K562 (cell line): ENCODE data around the gene FUNDC2. TPM values are rescaled to one million over a fixed set of nuclear protein-coding genes. Genes with fewer than 3 reads are reported as not detected.

Experiments
- ATAC-seq: fragments of 200-7000 bp; cut with Tn5 transposase; 3 replicates; pipeline ENCODE4 v1.9.1; 2020; ENCODE audit warnings: moderate library complexity
- BruUV-seq: library from RNA; stranded (reverse); fragments of 400-500 nt; replicated peaks from 2 replicates; lab custom pipeline; 2021; lab: Mats Ljungman, UMichigan
- CTCF ChIA-PET: fragments of 300-600 bp; formaldehyde crosslinking; extraction: SDS; loops from one replicate; lab custom pipeline; 2021; ENCODE audit warnings: low intra/inter-chr PET ratio; lab: Yijun Ruan, JAX
- POLR2A ChIA-PET: fragments of 300-600, 350-650 bp; sonication (Branson Sonifier 250); formaldehyde crosslinking; extraction: SDS; loops from one replicate; lab custom pipeline; 2021; ENCODE audit warnings: antibody characterized with exemption, inconsistent platforms; lab: Yijun Ruan, JAX
- DNase-seq, 4 experiments: peaks; one replicate each; pipeline versions ENCODE4 v3.0.0 to v3.0.0-alpha.2; 2011 to 2018; ENCODE audit warnings: low spot score in 3 of 4, mixed read lengths in 3 of 4; ENCODE audit errors: extremely low read depth in 1 of 4
- FAIRE-seq: peaks from 2 replicates; lab custom pipeline; 2011; peaks lifted over from hg19 to GRCh38; lab: Jason Lieb, UNC
- H2AFZ ChIP-seq: 2 replicates; pipeline ENCODE4 v1.6.0; 2011; ENCODE audit warnings: low read depth, low read length, control low read depth, inconsistent platforms
- H3K27ac ChIP-seq: fragments of 200-600 bp; 3 replicates; pipeline ENCODE4 v1.8.0; 2011; ENCODE audit warnings: low read depth, mild to moderate bottlenecking, control low read depth, inconsistent platforms, low read length, moderate library complexity, mixed read lengths; ENCODE audit errors: extremely low read depth
- H3K27me3 ChIP-seq, 2 experiments: fragments of 300-600 bp in 1 of 2; 2 replicates in 1 of 2; 3 replicates in 1 of 2; pipeline versions ENCODE4 v1.6.0 to v1.8.0; 2011; ENCODE audit warnings: inconsistent platforms in 2 of 2, low read length in 2 of 2, mild to moderate bottlenecking in 1 of 2, mixed read lengths in 1 of 2, moderate library complexity in 1 of 2; ENCODE audit not compliant: control insufficient read depth in 2 of 2, insufficient read depth in 2 of 2
- H3K36me3 ChIP-seq: fragments of 300-600 bp; 3 replicates; pipeline ENCODE4 v1.8.0; 2011; ENCODE audit warnings: mild to moderate bottlenecking, low read length, inconsistent platforms; ENCODE audit not compliant: control insufficient read depth, insufficient read depth
- H3K4me1 ChIP-seq, 2 experiments: fragments of 200-600 bp in 1 of 2; replicated peaks in 1 of 2; 2 replicates in 1 of 2; 3 replicates in 1 of 2; pipeline versions ENCODE4 v1.5.1 to v1.8.0; 2011; ENCODE audit warnings: inconsistent platforms in 2 of 2, low read length in 2 of 2, mild to moderate bottlenecking in 1 of 2, mixed read lengths in 1 of 2, moderate library complexity in 1 of 2; ENCODE audit not compliant: control insufficient read depth in 2 of 2, insufficient read depth in 2 of 2
- H3K4me2 ChIP-seq: 2 replicates; pipeline ENCODE4 v1.6.1; 2011; ENCODE audit warnings: low read length, control low read depth, inconsistent platforms, mixed read lengths; ENCODE audit not compliant: insufficient read depth
- H3K4me3 ChIP-seq: fragments of 200-600 bp; sonication (generic), shearing (Covaris generic); 2 replicates; pipeline ENCODE4 v1.5.1; 2016; ENCODE audit warnings: control low read depth, inconsistent platforms
- H3K79me2 ChIP-seq: fragments of 200-600 bp; 3 replicates; pipeline ENCODE4 v1.8.0; 2011; ENCODE audit warnings: low read length, inconsistent platforms; ENCODE audit not compliant: control insufficient read depth, insufficient read depth
- H3K9ac ChIP-seq, 2 experiments: 2 replicates each; pipeline versions ENCODE4 v1.6.0 to v1.6.1; 2011; ENCODE audit warnings: low read depth in 2 of 2, low read length in 2 of 2, control low read depth in 1 of 2, inconsistent platforms in 1 of 2, mild to moderate bottlenecking in 1 of 2, mixed read lengths in 1 of 2; ENCODE audit not compliant: insufficient read depth in 1 of 2
- H3K9me1 ChIP-seq: one replicate; pipeline ENCODE4 v1.6.0; 2011; ENCODE audit warnings: inconsistent platforms, mild to moderate bottlenecking, low read length, moderate library complexity; ENCODE audit not compliant: control insufficient read depth, insufficient read depth
- H3K9me3 ChIP-seq: replicated peaks from 2 replicates; pipeline ENCODE4 v1.5.1; 2011; ENCODE audit warnings: low read depth, low read length, inconsistent platforms; ENCODE audit not compliant: control insufficient read depth, insufficient read depth
- H4K20me1 ChIP-seq: replicated peaks from 2 replicates; pipeline ENCODE4 v1.6.1; 2011; ENCODE audit warnings: low read length, inconsistent platforms, mixed read lengths; ENCODE audit not compliant: control insufficient read depth, insufficient read depth
- EP300 ChIP-seq: IDR thresholded peaks from 2 replicates; pipeline ENCODE4 v1.6.1; 2012; ENCODE audit warnings: low read length, improper control_type of control experiment
- EWSR1 ChIP-seq: fragments of 450-650 bp; IDR thresholded peaks from 2 replicates; pipeline ENCODE4 v1.6.1; 2018; ENCODE audit warnings: borderline replicate concordance, mild to moderate bottlenecking, low read depth, moderate library complexity; ENCODE audit not compliant: partially characterized antibody
- FOXO4 ChIP-seq: fragments of 450-650 bp; formaldehyde crosslinking; IDR thresholded peaks from 2 replicates; pipeline ENCODE4 v1.4.0; 2020; ENCODE audit warnings: mild to moderate bottlenecking, moderate library complexity
- GATAD2A ChIP-seq: fragments of 450-650 bp; IDR thresholded peaks from 2 replicates; pipeline ENCODE4 v1.6.1; 2017
- PHF20 ChIP-seq: fragments of 450-650 bp; IDR thresholded peaks from 2 replicates; pipeline ENCODE4 v1.6.1; 2018; ENCODE audit not compliant: partially characterized antibody
- RBM14 ChIP-seq: fragments of 200-400 bp; formaldehyde crosslinking; IDR thresholded peaks from 2 replicates; pipeline ENCODE4 v1.6.1; 2018; ENCODE audit warnings: low read depth, mild to moderate bottlenecking, low read length, moderate library complexity, borderline replicate concordance; ENCODE audit not compliant: insufficient read depth
- RBM25 ChIP-seq: fragments of 200-400 bp; formaldehyde crosslinking; IDR thresholded peaks from 2 replicates; pipeline ENCODE4 v1.6.1; 2018; ENCODE audit warnings: low read length, low read depth, moderate library complexity; ENCODE audit not compliant: severe bottlenecking
- SPI1 ChIP-seq: IDR thresholded peaks from 2 replicates; pipeline ENCODE4 v1.6.1; 2011; ENCODE audit warnings: low read depth, low read length, control low read depth, borderline replicate concordance
- SRSF1 ChIP-seq: fragments of 200-400 bp; formaldehyde crosslinking; IDR thresholded peaks from 2 replicates; pipeline ENCODE4 v1.6.1; 2017; ENCODE audit warnings: mild to moderate bottlenecking, low read depth, low read length, moderate library complexity
- ZNF347 ChIP-seq: fragments of 450-650 bp; formaldehyde crosslinking; IDR thresholded peaks from 2 replicates; pipeline ENCODE4 v1.4.0; 2020; ENCODE audit warnings: low read depth, mild to moderate bottlenecking, moderate library complexity
- ZNF436 ChIP-seq: fragments of 250-450, 450-650 bp; sonication (Bioruptor Pico); formaldehyde crosslinking; IDR thresholded peaks from 2 replicates; pipeline ENCODE4 v1.7.0; 2020; ENCODE audit warnings: mild to moderate bottlenecking
- WGBS: fragments of 100-300 bp; shearing (Covaris generic); methylation state at CpG from one replicate; pipeline ENCODE4 v1.1.6; 2016; ENCODE audit warnings: low coverage, mixed read lengths; ENCODE audit not compliant: insufficient coverage; ENCODE audit errors: missing lambda C conversion rate; 5-methylcytosine and 5-hydroxymethylcytosine counted together
- in situ Hi-C: fragments of 300-500 bp; cut with MboI; formaldehyde crosslinking; loops from 4 replicates; pipeline ENCODE4 v1.15.0; 2018; ENCODE audit warnings: inconsistent platforms, mixed read lengths
- intact Hi-C: fragments of 100-400 bp; cut with micrococcal nuclease; formaldehyde crosslinking; loops from 2 replicates; pipeline ENCODE4 v1.14.2; 2022
- polyA plus RNA-seq, 8 experiments: library from polyadenylated mRNA; depleted of rRNA in 4 of 8; stranded (reverse) in 5 of 8; unstranded in 3 of 8; fragments of >200 nt; fragmentation: Nextera tagmentation in 2 of 8; fragmentation: Illumina TruSeq in 1 of 8; extraction: Ambion mirVana in 2 of 8; extraction: Trizol in 1 of 8; gene quantifications; 2 replicates each; pipeline versions ENCODE4 v1.2.1 to v1.2.3, GENCODE V29; 2011 to 2014; ENCODE audit warnings: inconsistent platforms in 1 of 8, missing spikeins in 1 of 8
- total RNA-seq, 7 experiments: library from RNA; depleted of rRNA in 6 of 7; stranded (reverse); fragments of >200 nt in 6 of 7; fragmentation: Illumina TruSeq in 2 of 7; extraction: Trizol in 2 of 7; gene quantifications; 2 replicates each; pipeline versions ENCODE4 v1.2.1 to v1.2.3, GENCODE V29; 2011 to 2021; ENCODE audit warnings: low replicate concordance in 1 of 7

FUNDC2 gene
- total and polyA plus RNA-seq, 9 of the 15 experiments (the other 6 are each of a cell fraction or from before 2014, with no cell fraction given): 50.6 to 235 (median 123) TPM

- TF ChIP-seq EP300 (no peak), PHF20 (no peak), ZNF347 (no peak), GATAD2A (no peak), SRSF1 (no peak), ZNF436 (CRISPR knock-in tag) (no peak)
Observed at GRCh38 chrX:155052738-155053498, 26.3 kb downstream of the FUNDC2 start (continued).

GRCh38 chrX:155053656-155054055 lies 27.0 kb downstream of the FUNDC2 start:
- CTCF ChIA-PET: no interaction called here
- FAIRE-seq: no peak
- BruUV-seq: no TSS peak
- no peak for DNase-seq
- H3K36me3 ChIP-seq: peaks cover 46% of the 10 kb centered on the region; the same call in 2 of the 3 replicates
- H3K27ac ChIP-seq: no peak overlapping the region
- POLR2A ChIA-PET: no interaction called here
- no peak overlapping the region for H3K9ac ChIP-seq
- TF ChIP-seq SPI1: peak; percentile 74
- TF ChIP-seq EWSR1: no peak
- TF ChIP-seq FOXO4: no peak
- TF ChIP-seq RBM14: no peak
- no peak for TF ChIP-seq RBM25
- TF ChIP-seq, all 486 proteins: peak for 1
- H4K20me1 ChIP-seq: no peaks in the 10 kb centered on the region
- H2AFZ ChIP-seq: no peak overlapping the region
- no peak for ATAC-seq
- in situ Hi-C loops (no loop called here), intact Hi-C loops (no loop called here)
- no peaks in the 10 kb centered on the region for H3K9me3 ChIP-seq
- no peak overlapping the region for H3K4me3 ChIP-seq
- H3K79me2 ChIP-seq: peaks cover 11% of the 10 kb centered on the region; the same call in 1 of the 3 replicates
- no peaks in the 10 kb centered on the region for H3K27me3 ChIP-seq
- H3K4me1 ChIP-seq: peaks cover 0 to 9% of the 10 kb centered on the region in 2 experiments; a peak in 3 of 5 replicates
- 63% methylated on average over 1 of the region's 3 CpGs for WGBS
- H3K9me1 ChIP-seq: no peaks in the 10 kb centered on the region
- H3K4me2 ChIP-seq: no peak overlapping the region
